OCI-LY3 (cell line): Measurements from ENCODE around the gene CHST15.

ENCODE experiments used
- CTCF ChIP-seq: fragments of 200-600, 300-600 bp; sonication (generic); IDR thresholded peaks from 2 replicates; pipeline ENCODE4 v1.5.1; 2014; ENCODE audit warnings: antibody characterized with exemption, low read length, low read depth
- EZH2phosphoT487 ChIP-seq: fragments of 200-600 bp; shearing (Covaris generic); IDR thresholded peaks from 2 replicates; pipeline ENCODE4 v1.6.1; 2018; ENCODE audit warnings: antibody characterized with exemption, mixed run types, low read depth

- no peak for TF ChIP-seq CTCF
- TF ChIP-seq EZH2phosphoT487, result no peak
These were observed 6.4 kb downstream of the CHST15 start for GRCh38 chr10:124086787-124087671.
